SU-DHL-6 (cell line): ENCODE results near the gene ZMAT2.

Experiments
- H2AFZ ChIP-seq: fragments of 200-600 bp; sonication (generic); 2 replicates; pipeline ENCODE4 v1.6.1; 2014; ENCODE audit warnings: low read depth, mild to moderate bottlenecking, moderate library complexity, mixed read lengths, antibody characterized with exemption, low read length; ENCODE audit not compliant: severe bottlenecking
- H3F3A ChIP-seq: fragments of 200-600 bp; shearing (Covaris generic); 2 replicates; pipeline ENCODE4 v1.6.0; 2016; ENCODE audit warnings: antibody characterized with exemption, mild to moderate bottlenecking; ENCODE audit not compliant: insufficient read depth
- H3K27ac ChIP-seq: fragments of 200-600 bp; sonication (generic); 2 replicates; pipeline ENCODE4 v1.5.1; 2016; ENCODE audit warnings: low read depth, mild to moderate bottlenecking, low read length, moderate library complexity, mixed read lengths
- H3K27me3 ChIP-seq: fragments of 200-600 bp; sonication (generic), shearing (Covaris generic); 2 replicates; pipeline ENCODE4 v1.6.0; 2014; ENCODE audit warnings: mild to moderate bottlenecking, low read length
- H3K36me3 ChIP-seq: fragments of 200-600 bp; sonication (generic); 2 replicates; pipeline ENCODE4 v1.6.1; 2014; ENCODE audit warnings: mild to moderate bottlenecking, low read length, mixed read lengths
- H3K4me2 ChIP-seq: fragments of 300-600, 200-600 bp; shearing (Covaris generic), sonication (generic); 2 replicates; pipeline ENCODE4 v1.6.0; 2014; ENCODE audit warnings: low read length, low read depth, mild to moderate bottlenecking; ENCODE audit not compliant: poor library complexity, severe bottlenecking
- H3K4me3 ChIP-seq: fragments of 200-600 bp; sonication (generic); 2 replicates; pipeline ENCODE4 v1.5.1; 2014; ENCODE audit warnings: antibody characterized with exemption, low read length, mild to moderate bottlenecking, mixed read lengths; ENCODE audit not compliant: insufficient read depth, poor library complexity, severe bottlenecking
- H3K79me2 ChIP-seq: fragments of 200-600 bp; sonication (generic); 2 replicates; pipeline ENCODE4 v1.6.1; 2014; ENCODE audit warnings: mild to moderate bottlenecking, low read length, moderate library complexity; ENCODE audit not compliant: insufficient read depth
- H3K9ac ChIP-seq: fragments of 200-600 bp; sonication (generic); 2 replicates; pipeline ENCODE4 v1.7.0; 2014; ENCODE audit warnings: mild to moderate bottlenecking, low read length
- H3K9me2 ChIP-seq: fragments of 200-600 bp; sonication (generic); replicated peaks from 2 replicates; pipeline ENCODE4 v1.6.1; 2014; ENCODE audit warnings: low read length; ENCODE audit not compliant: insufficient read depth
- H3K9me3 ChIP-seq: fragments of 200-600 bp; sonication (generic); 2 replicates; pipeline ENCODE4 v1.6.1; 2014; ENCODE audit warnings: low read length, mixed read lengths; ENCODE audit not compliant: insufficient read depth
- H4K20me1 ChIP-seq: fragments of 200-600 bp; sonication (generic); 2 replicates; pipeline ENCODE4 v1.6.1; 2014; ENCODE audit warnings: low read depth, mild to moderate bottlenecking, antibody characterized with exemption, low read length, moderate library complexity, mixed read lengths
- EZH2phosphoT487 ChIP-seq: fragments of 200-600 bp; sonication (generic), shearing (Covaris generic); conservative IDR thresholded peaks from 2 replicates; pipeline ENCODE4 v1.6.1; 2018; ENCODE audit warnings: mild to moderate bottlenecking, antibody characterized with exemption, low read length, moderate library complexity, mixed read lengths
- TF ChIP-seq, protein P1 (sequence below): fragments of 200-600 bp; sonication (generic); IDR thresholded peaks from one replicate; pipeline ENCODE4 v1.5.1; 2017; ENCODE audit warnings: antibody characterized with exemption, mild to moderate bottlenecking, low read length, moderate library complexity; ENCODE audit not compliant: insufficient read depth, poor library complexity, severe bottlenecking

Gene ZMAT2

DNA sequence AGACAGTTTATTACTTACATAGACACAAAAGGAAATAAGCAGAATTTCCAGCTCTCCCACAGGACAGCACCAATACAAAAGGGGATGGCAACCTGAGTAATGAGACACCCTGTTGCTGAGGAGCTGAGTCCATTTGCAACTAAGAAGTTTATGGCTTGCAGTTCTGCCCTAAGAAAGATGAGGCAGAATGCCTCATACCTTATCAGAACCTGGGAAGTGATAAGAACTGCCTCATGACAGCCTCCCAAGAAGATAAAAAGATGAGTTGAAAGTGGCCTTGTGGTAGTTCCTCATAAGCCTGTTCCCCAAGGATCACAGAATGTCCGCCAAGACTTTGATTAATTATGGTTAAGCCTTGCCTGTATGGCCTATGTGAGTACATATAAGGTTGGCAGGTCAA is 41.7 kb downstream of the ZMAT2 start:
- no peak for TF ChIP-seq EZH2phosphoT487
- TF ChIP-seq, protein P1, sequence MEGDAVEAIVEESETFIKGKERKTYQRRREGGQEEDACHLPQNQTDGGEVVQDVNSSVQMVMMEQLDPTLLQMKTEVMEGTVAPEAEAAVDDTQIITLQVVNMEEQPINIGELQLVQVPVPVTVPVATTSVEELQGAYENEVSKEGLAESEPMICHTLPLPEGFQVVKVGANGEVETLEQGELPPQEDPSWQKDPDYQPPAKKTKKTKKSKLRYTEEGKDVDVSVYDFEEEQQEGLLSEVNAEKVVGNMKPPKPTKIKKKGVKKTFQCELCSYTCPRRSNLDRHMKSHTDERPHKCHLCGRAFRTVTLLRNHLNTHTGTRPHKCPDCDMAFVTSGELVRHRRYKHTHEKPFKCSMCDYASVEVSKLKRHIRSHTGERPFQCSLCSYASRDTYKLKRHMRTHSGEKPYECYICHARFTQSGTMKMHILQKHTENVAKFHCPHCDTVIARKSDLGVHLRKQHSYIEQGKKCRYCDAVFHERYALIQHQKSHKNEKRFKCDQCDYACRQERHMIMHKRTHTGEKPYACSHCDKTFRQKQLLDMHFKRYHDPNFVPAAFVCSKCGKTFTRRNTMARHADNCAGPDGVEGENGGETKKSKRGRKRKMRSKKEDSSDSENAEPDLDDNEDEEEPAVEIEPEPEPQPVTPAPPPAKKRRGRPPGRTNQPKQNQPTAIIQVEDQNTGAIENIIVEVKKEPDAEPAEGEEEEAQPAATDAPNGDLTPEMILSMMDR = no peak
- Histone ChIP-seq H4K20me1 (no peaks in the 10 kb centered on the region), H3K9ac (no peak overlapping the region), H3K36me3 (no peaks in the 10 kb centered on the region), H3K27me3 (no peaks in the 10 kb centered on the region), H3K27ac (no peak overlapping the region), H3K9me3 (no peaks in the 10 kb centered on the region), H3K79me2 (no peaks in the 10 kb centered on the region), H3K4me2 (no peak overlapping the region), H2AFZ (no peak overlapping the region), H3K9me2 (no peaks in the 10 kb centered on the region), H3F3A (no peaks in the 10 kb centered on the region), H3K4me3 (no peak overlapping the region)

DNA sequence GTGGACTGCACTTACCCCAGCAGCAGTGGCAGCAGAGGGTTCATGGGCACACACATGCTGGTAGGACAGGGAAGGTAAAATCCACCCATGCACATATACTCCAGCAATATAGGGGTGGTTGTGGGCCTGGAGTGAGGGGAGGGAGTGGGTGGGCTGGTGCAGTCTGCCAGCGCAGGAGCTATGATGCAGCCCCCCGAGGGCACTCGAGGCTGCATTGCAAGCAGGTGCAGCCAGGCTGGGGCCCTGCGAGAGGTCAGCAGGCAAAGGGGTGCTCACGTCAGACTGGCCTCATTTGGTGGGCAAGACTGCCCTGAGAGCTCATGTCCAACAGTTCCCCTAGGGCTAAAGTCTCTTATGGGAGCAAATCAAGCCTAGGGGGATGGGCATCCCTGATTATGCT is 53.3 kb downstream of the ZMAT2 start:
- no peak overlapping the region for H3K4me2 ChIP-seq
- H4K20me1 ChIP-seq = no peaks in the 10 kb centered on the region
- H3K9me3 ChIP-seq = no peaks in the 10 kb centered on the region
- no peaks in the 10 kb centered on the region for H3K27me3 ChIP-seq
- no peaks in the 10 kb centered on the region for H3K9me2 ChIP-seq
- TF ChIP-seq EZH2phosphoT487 = no peak
- TF ChIP-seq, protein P1 = no peak
- H3F3A ChIP-seq = no peaks in the 10 kb centered on the region
- H3K9ac ChIP-seq = no peak overlapping the region
- no peaks in the 10 kb centered on the region for H3K36me3 ChIP-seq
- H3K4me3 ChIP-seq = no peak overlapping the region
- no peaks in the 10 kb centered on the region for H3K79me2 ChIP-seq
- no peak overlapping the region for H2AFZ ChIP-seq
- no peak overlapping the region for H3K27ac ChIP-seq
